ENCODE data around the gene NAA80. TPM values are rescaled to one million over a fixed set of nuclear protein-coding genes. Genes with fewer than 3 reads are reported as not detected.

The NAA80 gene
- total RNA-seq, 1 donor from 2014 or later, result 16.2 TPM

DNA sequence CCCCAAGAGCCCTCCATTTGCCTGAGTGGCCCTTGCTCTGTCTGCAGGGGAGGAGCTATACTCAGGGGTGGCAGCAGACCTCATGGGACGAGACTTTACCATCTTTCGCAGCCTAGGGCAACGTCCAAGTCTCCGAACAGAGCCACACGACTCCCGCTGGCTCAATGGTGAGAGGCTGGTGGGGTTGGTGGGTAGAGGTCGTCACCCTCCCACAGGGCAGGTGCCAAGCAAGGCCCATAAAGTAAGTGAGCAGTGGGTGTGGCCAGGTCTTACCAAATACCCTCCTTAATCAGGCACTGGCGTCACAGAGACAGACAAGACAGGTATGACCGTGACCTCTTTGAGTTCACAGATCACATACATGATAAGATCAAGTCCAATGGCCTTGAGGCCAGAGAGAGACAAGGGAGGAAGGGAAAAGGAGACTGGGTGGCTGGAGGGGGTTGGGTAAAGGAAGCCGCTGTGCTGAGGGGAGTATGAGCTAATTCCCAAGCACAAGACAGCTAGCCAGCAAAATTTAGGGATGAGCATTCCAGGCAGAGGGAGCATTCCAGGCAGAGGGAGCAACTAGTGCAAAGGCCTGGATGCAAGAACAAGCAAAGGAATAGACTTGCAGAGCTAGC is 27.8 kb downstream of the NAA80 start:
- DNase-seq (ENCODE audit: extremely low spot score, unreplicated experiment), result no peak
- H3K4me1 Mint-ChIP-seq (ENCODE audit: unreplicated experiment), result peaks cover 54% of the 10 kb centered on the region
- TF ChIP-seq, protein P1, sequence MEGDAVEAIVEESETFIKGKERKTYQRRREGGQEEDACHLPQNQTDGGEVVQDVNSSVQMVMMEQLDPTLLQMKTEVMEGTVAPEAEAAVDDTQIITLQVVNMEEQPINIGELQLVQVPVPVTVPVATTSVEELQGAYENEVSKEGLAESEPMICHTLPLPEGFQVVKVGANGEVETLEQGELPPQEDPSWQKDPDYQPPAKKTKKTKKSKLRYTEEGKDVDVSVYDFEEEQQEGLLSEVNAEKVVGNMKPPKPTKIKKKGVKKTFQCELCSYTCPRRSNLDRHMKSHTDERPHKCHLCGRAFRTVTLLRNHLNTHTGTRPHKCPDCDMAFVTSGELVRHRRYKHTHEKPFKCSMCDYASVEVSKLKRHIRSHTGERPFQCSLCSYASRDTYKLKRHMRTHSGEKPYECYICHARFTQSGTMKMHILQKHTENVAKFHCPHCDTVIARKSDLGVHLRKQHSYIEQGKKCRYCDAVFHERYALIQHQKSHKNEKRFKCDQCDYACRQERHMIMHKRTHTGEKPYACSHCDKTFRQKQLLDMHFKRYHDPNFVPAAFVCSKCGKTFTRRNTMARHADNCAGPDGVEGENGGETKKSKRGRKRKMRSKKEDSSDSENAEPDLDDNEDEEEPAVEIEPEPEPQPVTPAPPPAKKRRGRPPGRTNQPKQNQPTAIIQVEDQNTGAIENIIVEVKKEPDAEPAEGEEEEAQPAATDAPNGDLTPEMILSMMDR (IDR thresholded peaks at IDR 0.05), result no peak
- peaks cover 16% of the 10 kb centered on the region for H3K27me3 Mint-ChIP-seq (ENCODE audit: unreplicated experiment)
- no peak overlapping the region for H3K27ac Mint-ChIP-seq (ENCODE audit: unreplicated experiment)
- no peak overlapping the region for H3K4me3 Mint-ChIP-seq (ENCODE audit: unreplicated experiment)
- H3K9me3 Mint-ChIP-seq (ENCODE audit: unreplicated experiment), result no peaks in the 10 kb centered on the region
- no peaks in the 10 kb centered on the region for H3K36me3 Mint-ChIP-seq (ENCODE audit: unreplicated experiment)

DNA sequence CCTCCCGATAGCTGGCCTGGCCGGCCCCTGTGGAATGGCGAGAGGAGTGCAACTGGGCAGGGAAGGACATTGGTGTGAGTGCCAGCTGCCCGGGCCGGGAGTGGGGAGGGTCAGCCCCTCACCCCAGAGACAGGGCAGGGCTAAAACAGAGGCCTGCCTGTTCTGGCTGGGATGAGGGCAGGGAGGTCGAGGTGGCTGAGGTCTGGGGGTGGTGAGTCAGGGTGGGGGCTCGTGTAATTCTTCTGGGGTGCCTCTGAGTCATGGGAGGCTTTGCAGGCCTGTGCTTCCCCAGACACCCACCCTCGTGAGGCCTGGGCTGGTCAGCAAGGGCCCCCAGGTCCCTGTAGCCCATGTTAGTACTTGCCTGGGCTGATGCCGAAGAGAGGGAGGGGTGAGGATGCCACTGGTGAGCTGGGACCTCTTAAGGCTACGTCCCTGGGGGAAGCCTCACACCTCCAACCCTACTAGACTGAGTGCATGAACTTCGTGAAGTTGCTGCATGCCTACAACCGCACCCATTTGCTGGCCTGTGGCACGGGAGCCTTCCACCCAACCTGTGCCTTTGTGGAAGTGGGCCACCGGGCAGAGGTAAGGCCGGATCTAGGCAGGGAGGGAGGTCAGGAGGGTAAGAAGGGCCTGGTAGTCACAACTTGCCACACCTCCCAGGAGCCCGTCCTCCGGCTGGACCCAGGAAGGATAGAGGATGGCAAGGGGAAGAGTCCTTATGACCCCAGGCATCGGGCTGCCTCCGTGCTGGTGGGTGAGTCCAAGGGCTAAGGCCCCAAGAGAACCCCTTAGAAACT is 28.6 kb downstream of the NAA80 start:
- peak overlapping the region; percentile 69 for H3K27ac Mint-ChIP-seq (ENCODE audit: unreplicated experiment)
- H3K27me3 Mint-ChIP-seq (ENCODE audit: unreplicated experiment), result peaks cover 12% of the 10 kb centered on the region
- no peaks in the 10 kb centered on the region for H3K9me3 Mint-ChIP-seq (ENCODE audit: unreplicated experiment)
- TF ChIP-seq, protein P1 (IDR thresholded peaks at IDR 0.05), result no peak
- H3K36me3 Mint-ChIP-seq (ENCODE audit: unreplicated experiment), result no peaks in the 10 kb centered on the region
- H3K4me1 Mint-ChIP-seq (ENCODE audit: unreplicated experiment), result peaks cover 59% of the 10 kb centered on the region
- DNase-seq (ENCODE audit: extremely low spot score, unreplicated experiment), result no peak
- no peak overlapping the region for H3K4me3 Mint-ChIP-seq (ENCODE audit: unreplicated experiment)

DNA sequence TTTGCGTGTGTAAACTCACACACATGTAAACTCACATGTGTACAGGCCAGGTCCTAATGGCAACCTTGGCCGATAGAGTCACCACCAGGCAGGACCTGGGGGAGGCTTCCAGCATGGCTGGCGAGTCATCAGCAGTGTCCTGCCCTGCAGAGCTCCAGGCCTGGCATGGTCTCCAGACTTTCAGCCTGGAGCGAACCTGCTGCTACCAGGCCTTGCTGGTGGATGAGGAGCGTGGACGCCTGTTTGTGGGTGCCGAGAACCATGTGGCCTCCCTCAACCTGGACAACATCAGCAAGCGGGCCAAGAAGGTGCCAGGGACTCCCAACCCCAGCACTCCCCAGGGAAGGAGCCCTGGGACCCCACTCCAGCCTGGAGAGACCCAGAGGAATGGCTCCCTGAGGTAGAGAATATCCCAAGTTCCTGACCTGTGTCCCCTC is 29.2 kb downstream of the NAA80 start:
- Mint-ChIP-seq H3K27me3 (ENCODE audit: unreplicated experiment) (peaks cover 9% of the 10 kb centered on the region), H3K4me1 (ENCODE audit: unreplicated experiment) (peaks cover 58% of the 10 kb centered on the region), H3K27ac (ENCODE audit: unreplicated experiment) (peak overlapping the region; percentile 69), H3K36me3 (ENCODE audit: unreplicated experiment) (no peaks in the 10 kb centered on the region), H3K4me3 (ENCODE audit: unreplicated experiment) (no peak overlapping the region), H3K9me3 (ENCODE audit: unreplicated experiment) (no peaks in the 10 kb centered on the region)
- TF ChIP-seq, protein P1 (IDR thresholded peaks at IDR 0.05), result no peak
- no peak for DNase-seq (ENCODE audit: extremely low spot score, unreplicated experiment)

DNA sequence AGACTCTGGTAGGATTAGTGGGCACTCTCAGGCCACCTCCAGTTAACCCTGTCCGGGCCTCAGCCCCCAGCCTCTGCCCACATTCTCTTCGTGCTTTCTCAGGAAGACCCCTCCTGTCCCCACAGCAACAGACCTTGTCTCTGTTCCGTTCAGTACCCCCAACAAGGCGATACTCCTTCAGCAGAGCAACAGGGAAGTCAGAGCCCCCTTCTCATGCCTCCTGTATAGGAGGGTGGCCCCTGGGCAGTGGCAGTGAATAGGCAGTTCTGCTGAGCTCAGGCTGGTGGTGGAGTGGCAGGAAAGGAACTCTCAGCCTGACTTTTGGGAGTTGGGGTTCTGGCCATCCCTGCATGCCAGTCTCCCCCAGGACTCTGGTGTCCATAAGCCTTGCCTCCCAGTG is 29.7 kb downstream of the NAA80 start:
- H3K36me3 Mint-ChIP-seq (ENCODE audit: unreplicated experiment), result no peaks in the 10 kb centered on the region
- no peak for DNase-seq (ENCODE audit: extremely low spot score, unreplicated experiment)
- TF ChIP-seq, protein P1 (IDR thresholded peaks at IDR 0.05), result no peak
- peaks cover 4% of the 10 kb centered on the region for H3K27me3 Mint-ChIP-seq (ENCODE audit: unreplicated experiment)
- H3K27ac Mint-ChIP-seq (ENCODE audit: unreplicated experiment), result peak overlapping the region; percentile 14
- no peaks in the 10 kb centered on the region for H3K9me3 Mint-ChIP-seq (ENCODE audit: unreplicated experiment)
- no peak overlapping the region for H3K4me3 Mint-ChIP-seq (ENCODE audit: unreplicated experiment)
- H3K4me1 Mint-ChIP-seq (ENCODE audit: unreplicated experiment), result peaks cover 60% of the 10 kb centered on the region
